Epithelial cell of esophagus (primary cell): ENCODE results near the gene CNOT6.

Experiments
- DNase-seq: peaks from one replicate; pipeline ENCODE4 v3.0.0; 2010; ENCODE audit warnings: low read depth
- H3K4me3 ChIP-seq: 2 replicates; pipeline ENCODE4 v1.5.1; 2011; ENCODE audit warnings: mild to moderate bottlenecking, low read length, control low read depth
- CTCF ChIP-seq: IDR thresholded peaks from 2 replicates; pipeline ENCODE4 v1.5.1; 2011; ENCODE audit warnings: low read depth, mild to moderate bottlenecking, low read length, control low read depth, inconsistent platforms; ENCODE audit not compliant: insufficient read depth; ENCODE audit errors: missing control alignments

The CNOT6 gene

GRCh38 chr5:180467989-180468731 lies 26.0 kb upstream of the CNOT6 start:
- H3K4me3 ChIP-seq = no peak overlapping the region
- no peak for TF ChIP-seq CTCF
- no peak for DNase-seq

GRCh38 chr5:180468732-180469585 lies 25.2 kb upstream of the CNOT6 start:
- DNase-seq = no peak
- H3K4me3 ChIP-seq = no peak overlapping the region
- no peak for TF ChIP-seq CTCF

GRCh38 chr5:180469586-180469865 lies 24.7 kb upstream of the CNOT6 start:
- no peak overlapping the region for H3K4me3 ChIP-seq
- no peak for DNase-seq
- no peak for TF ChIP-seq CTCF

- TF ChIP-seq CTCF = no peak
- H3K4me3 ChIP-seq = no peak overlapping the region
- no peak for DNase-seq
These were observed 24.3 kb upstream of the CNOT6 start for GRCh38 chr5:180469866-180470265.

GRCh38 chr5:180470361-180470760 lies 23.8 kb upstream of the CNOT6 start:
- TF ChIP-seq CTCF = no peak
- no peak overlapping the region for H3K4me3 ChIP-seq
- no peak for DNase-seq

- peak; percentile 43 for DNase-seq
- H3K4me3 ChIP-seq = no peak overlapping the region
- peak; percentile 84 for TF ChIP-seq CTCF
These were observed 23.1 kb upstream of the CNOT6 start for GRCh38 chr5:180470966-180471582.
